ENCODE measurements around the gene PC. TPM values are rescaled to one million over a fixed set of nuclear protein-coding genes. Genes with fewer than 3 reads are reported as not detected.

PC gene
- total and polyA plus RNA-seq, 9 of the 15 experiments (the other 6 are each of a cell fraction or from before 2014, with no cell fraction given): 0.94 to 38.0 (median 8.7) TPM

DNA sequence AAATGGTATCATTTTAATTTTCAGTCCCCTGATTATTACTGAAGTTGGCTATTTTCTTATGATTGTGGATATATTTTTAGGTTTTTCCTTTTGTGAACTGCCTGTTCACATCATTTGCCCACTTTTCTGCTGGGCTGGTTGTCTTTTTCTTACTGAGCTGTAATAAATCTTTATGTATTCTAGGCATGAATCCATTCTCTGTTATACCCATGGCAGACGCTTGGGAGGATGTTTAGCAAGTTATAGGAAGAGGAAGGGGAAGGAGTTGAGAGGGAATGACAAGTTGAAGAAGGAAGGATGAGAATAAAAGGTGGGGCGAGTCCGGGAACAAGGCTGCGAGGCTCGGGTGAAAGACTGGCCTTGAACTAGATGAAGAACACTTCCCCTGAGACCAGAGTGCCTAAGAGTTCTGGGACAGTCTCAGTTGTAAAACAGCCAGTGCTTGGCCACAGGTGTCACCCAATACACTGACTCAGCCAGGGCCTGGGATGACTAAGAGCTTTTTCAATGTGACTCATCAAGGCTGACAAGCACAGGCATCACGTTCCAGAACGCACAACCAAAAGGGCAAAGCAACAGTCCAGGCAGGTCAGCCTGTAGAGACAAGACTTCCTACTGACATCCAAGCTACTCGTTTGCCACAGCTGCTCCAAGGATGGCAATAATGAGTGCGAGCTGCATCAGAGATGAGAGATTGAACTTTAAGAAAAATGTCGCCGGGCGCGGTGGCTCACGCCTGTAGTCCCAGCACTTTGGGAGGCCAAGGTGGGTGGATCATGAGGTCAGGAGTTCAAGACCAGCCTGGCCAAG lies 66.1 kb downstream of the PC start (continued):
- TF ChIP-seq RNF219 (CRISPR knock-in tag; IDR thresholded peaks at IDR 0.05) (no peak), SNRNP70 (optimal IDR thresholded peaks at IDR 0.05; ENCODE audit: low read depth, low read length) (no peak), RBM14 (IDR thresholded peaks at IDR 0.05; ENCODE audit: borderline replicate concordance, insufficient read depth, low read depth, low read length) (no peak), RUNX1 (IDR thresholded peaks at IDR 0.05; ENCODE audit: low read depth) (no peak), CBFB (CRISPR knock-in tag; IDR thresholded peaks at IDR 0.05) (no peak), ZNF165 (CRISPR knock-in tag; IDR thresholded peaks at IDR 0.05; ENCODE audit: borderline replicate concordance) (no peak), HLTF (IDR thresholded peaks at IDR 0.05) (no peak; the same call in 1 of the 2 replicates), SRSF3 (IDR thresholded peaks at IDR 0.05; ENCODE audit: insufficient read depth, low read length) (no peak), SMAD2 (IDR thresholded peaks at IDR 0.05; ENCODE audit: low read depth, low read length) (no peak), HDAC8 (tag; IDR thresholded peaks at IDR 0.05) (no peak), RBM15 (IDR thresholded peaks at IDR 0.05; ENCODE audit: insufficient read depth, low read length) (no peak), ARID1B (IDR thresholded peaks at IDR 0.05) (peak; percentile 90), TFAP4 (CRISPR knock-in tag; IDR thresholded peaks at IDR 0.05; ENCODE audit: borderline replicate concordance) (peak; percentile 84), ARNT (IDR thresholded peaks at IDR 0.05) (peak in 1 of 2 experiments; percentile 72; a peak in 1 of 4 replicates), ZFP91 (CRISPR knock-in tag; IDR thresholded peaks at IDR 0.05) (no peak)
- TF ChIP-seq, protein P1, sequence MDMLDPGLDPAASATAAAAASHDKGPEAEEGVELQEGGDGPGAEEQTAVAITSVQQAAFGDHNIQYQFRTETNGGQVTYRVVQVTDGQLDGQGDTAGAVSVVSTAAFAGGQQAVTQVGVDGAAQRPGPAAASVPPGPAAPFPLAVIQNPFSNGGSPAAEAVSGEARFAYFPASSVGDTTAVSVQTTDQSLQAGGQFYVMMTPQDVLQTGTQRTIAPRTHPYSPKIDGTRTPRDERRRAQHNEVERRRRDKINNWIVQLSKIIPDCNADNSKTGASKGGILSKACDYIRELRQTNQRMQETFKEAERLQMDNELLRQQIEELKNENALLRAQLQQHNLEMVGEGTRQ (CRISPR knock-in tag; IDR thresholded peaks at IDR 0.05): no peak
- TF ChIP-seq, protein P2, sequence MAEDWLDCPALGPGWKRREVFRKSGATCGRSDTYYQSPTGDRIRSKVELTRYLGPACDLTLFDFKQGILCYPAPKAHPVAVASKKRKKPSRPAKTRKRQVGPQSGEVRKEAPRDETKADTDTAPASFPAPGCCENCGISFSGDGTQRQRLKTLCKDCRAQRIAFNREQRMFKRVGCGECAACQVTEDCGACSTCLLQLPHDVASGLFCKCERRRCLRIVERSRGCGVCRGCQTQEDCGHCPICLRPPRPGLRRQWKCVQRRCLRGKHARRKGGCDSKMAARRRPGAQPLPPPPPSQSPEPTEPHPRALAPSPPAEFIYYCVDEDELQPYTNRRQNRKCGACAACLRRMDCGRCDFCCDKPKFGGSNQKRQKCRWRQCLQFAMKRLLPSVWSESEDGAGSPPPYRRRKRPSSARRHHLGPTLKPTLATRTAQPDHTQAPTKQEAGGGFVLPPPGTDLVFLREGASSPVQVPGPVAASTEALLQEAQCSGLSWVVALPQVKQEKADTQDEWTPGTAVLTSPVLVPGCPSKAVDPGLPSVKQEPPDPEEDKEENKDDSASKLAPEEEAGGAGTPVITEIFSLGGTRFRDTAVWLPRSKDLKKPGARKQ (CRISPR knock-in tag; IDR thresholded peaks at IDR 0.05): no peak
- TF ChIP-seq, protein P3, sequence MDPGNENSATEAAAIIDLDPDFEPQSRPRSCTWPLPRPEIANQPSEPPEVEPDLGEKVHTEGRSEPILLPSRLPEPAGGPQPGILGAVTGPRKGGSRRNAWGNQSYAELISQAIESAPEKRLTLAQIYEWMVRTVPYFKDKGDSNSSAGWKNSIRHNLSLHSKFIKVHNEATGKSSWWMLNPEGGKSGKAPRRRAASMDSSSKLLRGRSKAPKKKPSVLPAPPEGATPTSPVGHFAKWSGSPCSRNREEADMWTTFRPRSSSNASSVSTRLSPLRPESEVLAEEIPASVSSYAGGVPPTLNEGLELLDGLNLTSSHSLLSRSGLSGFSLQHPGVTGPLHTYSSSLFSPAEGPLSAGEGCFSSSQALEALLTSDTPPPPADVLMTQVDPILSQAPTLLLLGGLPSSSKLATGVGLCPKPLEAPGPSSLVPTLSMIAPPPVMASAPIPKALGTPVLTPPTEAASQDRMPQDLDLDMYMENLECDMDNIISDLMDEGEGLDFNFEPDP (CRISPR knock-in tag; IDR thresholded peaks at IDR 0.05): no peak
